Stimulated activated CD8-positive, alpha-beta memory T cell treated with anti-CD3 and anti-CD28 coated beads, Interleukin-15, amount 100 ng/mL, for 4 hours (primary cell): ENCODE data around the gene SLC6A19.

Experiments used
- DNase-seq, 2 donors: peaks; one replicate each; pipeline ENCODE4 v3.0.0-alpha.2; 2020; ENCODE audit warnings: low read depth in 2 of 2

The SLC6A19 gene

GRCh38 chr5:1209896-1210776 lies 8.7 kb downstream of the SLC6A19 start:
- DNase-seq, result no peak

GRCh38 chr5:1210832-1211251 lies 9.4 kb downstream of the SLC6A19 start:
- no peak for DNase-seq

GRCh38 chr5:1211701-1212100 lies 10.3 kb downstream of the SLC6A19 start:
- DNase-seq, result no peak

DNA sequence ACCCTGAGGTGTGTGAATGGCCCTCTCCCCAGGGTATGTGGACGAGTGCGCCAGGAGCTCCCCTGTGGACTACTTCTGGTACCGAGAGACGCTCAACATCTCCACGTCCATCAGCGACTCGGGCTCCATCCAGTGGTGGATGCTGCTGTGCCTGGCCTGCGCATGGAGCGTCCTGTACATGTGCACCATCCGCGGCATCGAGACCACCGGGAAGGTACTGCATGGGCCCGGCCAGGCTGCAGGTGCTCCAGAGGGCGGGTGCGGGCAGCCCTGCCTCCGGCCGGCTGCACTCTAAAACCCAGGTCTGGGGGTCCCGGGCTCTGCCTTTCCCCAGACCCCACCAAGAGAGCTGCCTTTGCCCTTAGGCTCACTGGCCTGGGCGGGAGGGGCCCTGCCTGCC lies 10.9 kb downstream of the SLC6A19 start:
- DNase-seq, result no peak

DNA sequence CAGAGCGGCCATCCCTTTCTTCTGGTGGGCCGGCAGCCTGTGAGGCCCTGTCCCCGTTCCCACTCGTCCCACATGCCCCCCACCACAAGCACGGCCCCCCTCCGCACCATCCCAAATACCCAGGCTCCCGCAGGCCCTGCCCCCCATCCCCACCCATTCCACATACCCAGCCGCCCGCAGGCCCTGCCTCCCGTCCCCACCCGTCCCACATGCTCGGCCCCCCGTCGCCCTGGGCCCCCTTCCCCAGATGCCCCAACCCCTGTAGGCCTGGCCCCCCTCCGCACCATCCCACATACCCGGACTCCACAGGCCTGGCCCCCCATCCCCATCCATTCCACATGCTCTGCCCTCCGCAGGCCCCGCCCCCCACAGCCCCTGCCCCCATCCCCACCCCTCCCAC lies 11.5 kb downstream of the SLC6A19 start:
- DNase-seq, result no peak

- DNase-seq, result no peak
Observed at GRCh38 chr5:1213508-1214162, 12.2 kb downstream of the SLC6A19 start.

DNA sequence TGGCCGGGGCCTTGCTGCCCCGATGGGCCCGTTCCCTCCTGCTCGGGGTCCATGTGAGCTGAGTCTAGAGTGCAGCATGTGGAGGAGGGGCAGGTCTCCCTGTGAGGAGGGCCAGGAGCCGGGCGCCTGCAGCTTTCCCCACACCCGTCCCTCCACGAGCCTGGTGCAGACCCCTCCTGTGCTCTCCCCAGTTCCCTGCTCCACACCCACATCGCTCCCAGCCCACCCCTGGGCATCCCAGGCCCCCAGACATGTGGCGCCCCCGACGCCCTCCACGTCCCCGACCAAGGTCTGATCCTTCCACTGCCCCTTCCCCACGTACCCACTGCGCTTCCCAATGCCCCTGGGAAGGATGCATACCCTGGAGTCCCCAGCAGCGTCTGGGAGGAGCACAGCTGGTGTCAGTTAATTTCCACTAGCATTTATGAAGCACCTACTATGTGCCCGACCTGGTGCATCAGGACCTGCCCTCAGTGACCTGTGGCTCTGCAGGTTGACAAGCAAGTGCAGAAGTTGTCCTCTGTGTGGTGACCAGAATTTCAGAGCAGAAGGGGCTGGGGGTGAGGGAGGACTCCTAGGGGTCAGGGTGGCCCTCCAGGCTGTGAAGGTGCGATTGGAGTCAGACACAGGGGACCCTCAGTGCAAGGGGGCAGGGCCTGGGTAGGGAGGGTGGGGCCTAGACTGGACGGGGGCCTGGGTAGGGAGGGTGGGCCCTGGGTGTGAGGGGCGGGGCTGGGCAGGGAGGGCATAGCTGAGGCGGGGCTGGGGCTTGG lies 13.0 kb downstream of the SLC6A19 start:
- no peak for DNase-seq

DNA sequence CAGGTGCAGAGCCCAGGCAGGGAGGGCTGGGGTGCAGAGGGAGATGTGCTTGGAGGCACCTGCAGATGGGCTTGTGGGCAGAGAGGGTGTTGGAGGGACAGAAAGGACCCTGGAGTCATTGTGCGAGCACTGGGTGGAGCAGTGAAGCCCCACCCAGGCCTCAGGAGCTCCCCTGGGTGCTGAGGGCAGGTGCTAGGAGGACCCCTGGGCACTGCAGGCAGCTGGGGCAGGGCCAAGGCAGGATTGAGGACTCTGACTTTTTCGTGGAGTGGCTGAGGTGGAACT lies 13.5 kb downstream of the SLC6A19 start:
- DNase-seq, result no peak

DNA sequence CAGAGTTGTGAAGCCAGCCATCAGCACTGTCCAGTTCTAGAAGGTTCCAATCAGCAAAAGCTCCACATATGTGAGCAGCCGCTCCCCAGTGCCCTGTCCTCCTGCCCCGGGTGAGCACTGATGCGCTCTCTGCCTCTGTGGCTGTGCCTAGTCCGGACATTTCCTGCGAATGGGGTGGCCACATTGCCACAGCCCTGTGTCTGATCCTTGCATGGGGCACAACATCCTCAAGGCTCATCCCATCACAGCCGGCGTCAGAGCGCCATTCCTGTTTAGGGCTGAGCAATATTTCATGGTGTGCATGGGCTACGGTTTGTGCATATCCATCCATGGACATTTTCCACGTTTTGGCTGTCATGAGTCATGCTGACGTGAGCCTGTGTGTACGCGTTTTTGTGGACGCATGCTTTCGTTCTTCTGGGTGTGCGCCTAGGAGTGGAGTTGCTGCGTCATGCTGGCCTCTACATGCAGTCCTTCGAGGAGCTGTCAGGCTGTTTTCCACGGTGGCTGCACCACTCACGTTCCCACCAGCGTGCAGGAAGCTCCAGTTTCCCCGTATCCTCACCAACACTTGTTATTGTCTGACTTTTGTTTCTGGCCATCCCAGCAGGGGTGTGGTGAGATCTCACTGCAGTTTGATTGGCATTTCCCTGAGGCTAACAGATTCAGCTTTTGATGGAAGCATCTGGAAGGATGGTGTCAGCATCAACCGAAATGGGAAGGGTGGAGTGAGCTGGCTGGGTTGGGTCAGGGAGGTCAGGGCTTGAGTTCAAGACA lies 14.1 kb downstream of the SLC6A19 start:
- no peak for DNase-seq

DNA sequence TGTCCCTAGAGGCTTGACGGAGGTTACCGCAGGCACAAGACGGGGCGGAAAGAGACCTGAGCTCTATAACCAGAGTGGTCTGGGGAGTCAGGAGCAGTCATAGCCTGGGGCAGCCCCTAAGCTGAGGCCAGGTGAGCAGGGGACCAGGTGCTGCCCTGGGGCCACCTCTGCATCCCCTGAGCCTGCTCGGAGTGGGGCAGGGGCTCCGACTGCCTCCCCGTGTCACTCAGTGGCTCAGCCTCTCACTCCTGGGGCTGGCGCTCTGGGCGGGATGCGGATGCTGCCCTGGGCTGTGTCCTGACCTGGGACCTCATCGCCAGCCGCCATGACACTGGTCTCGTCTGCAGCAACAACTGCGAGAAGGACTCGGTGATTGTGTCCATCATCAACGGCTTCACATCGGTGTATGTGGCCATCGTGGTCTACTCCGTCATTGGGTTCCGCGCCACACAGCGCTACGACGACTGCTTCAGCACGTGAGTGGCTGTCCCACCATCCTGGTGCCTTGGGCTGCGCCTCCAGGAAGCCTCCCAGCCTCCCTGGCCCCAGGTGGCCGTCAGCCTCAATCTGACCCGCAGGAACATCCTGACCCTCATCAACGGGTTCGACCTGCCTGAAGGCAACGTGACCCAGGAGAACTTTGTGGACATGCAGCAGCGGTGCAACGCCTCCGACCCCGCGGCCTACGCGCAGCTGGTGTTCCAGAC lies 15.0 kb downstream of the SLC6A19 start:
- no peak for DNase-seq

DNA sequence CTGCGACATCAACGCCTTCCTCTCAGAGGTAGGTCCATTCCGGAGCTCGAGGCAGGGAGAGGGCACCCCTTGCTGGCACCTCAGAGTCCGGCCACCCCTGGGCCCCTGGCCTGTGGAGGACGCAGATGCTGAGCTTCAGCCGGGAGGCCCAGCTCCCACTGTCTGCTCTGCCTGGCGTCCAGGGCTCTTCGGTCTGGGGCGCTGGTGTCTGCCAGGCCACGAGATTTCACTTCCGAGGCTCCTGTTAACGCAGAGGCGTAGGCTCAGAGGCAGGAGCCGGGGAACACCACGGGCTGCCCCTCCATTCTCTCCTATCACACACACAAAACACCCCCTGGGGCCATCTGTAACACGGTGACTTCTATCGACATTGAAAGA lies 15.5 kb downstream of the SLC6A19 start:
- no peak for DNase-seq

GRCh38 chr5:1217596-1218206 lies 16.3 kb downstream of the SLC6A19 start:
- no peak for DNase-seq

GRCh38 chr5:1218351-1219080 lies 17.1 kb downstream of the SLC6A19 start:
- no peak for DNase-seq

- no peak for DNase-seq
Observed at GRCh38 chr5:1219098-1219767, 17.8 kb downstream of the SLC6A19 start.

GRCh38 chr5:1219768-1220100 lies 18.3 kb downstream of the SLC6A19 start:
- DNase-seq, result no peak

GRCh38 chr5:1220351-1220750 lies 19.0 kb downstream of the SLC6A19 start:
- DNase-seq, result no peak

GRCh38 chr5:1220831-1221230 lies 19.4 kb downstream of the SLC6A19 start:
- DNase-seq, result no peak

- no peak for DNase-seq
Observed at GRCh38 chr5:1221721-1222120, 20.3 kb downstream of the SLC6A19 start.

DNA sequence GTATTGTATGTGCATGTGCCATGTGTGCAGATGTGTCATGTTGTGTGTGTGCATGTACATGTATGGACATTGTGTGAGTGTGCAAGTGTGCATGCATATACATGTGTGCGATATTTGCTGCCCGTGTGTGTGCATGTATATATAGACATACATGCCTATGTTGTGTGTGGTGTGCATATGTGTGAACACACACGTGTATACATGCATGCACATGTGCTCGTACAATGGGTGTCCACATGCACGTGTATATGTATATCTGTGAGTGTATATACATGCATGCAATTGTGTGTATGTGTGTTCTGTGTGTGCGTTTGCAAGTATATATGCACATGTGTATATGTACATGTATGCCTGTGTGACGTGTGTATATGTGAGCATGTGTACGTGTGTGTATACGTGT lies 20.8 kb downstream of the SLC6A19 start:
- no peak for DNase-seq
